OCI-LY7 (cell line): ENCODE results near the gene TRIP12. TPM values are rescaled to one million over a fixed set of nuclear protein-coding genes. Genes with fewer than 3 reads are reported as not detected.

Experiments used
- BruUV-seq: library from RNA; stranded (reverse); fragments of 400-500 nt; replicated peaks from 2 replicates; lab custom pipeline; 2021; lab: Mats Ljungman, UMichigan
- CTCF ChIA-PET: fragments of 300-600 bp; sonication (Branson Sonifier 250); formaldehyde crosslinking; loops from one replicate; lab custom pipeline; 2022; ENCODE audit warnings: antibody characterized with exemption; ENCODE audit not compliant: unreplicated experiment; lab: Charles Lee
- POLR2A ChIA-PET: fragments of 300-600 bp; sonication (Branson Sonifier 250); formaldehyde crosslinking; loops from one replicate; lab custom pipeline; 2022; ENCODE audit warnings: antibody characterized with exemption; lab: Charles Lee
- DNase-seq: peaks from one replicate; pipeline ENCODE4 v3.0.0-alpha.2; 2015; ENCODE audit warnings: low spot score
- H2AFZ ChIP-seq: fragments of 200-600 bp; sonication (generic), shearing (Covaris generic); 2 replicates; pipeline ENCODE4 v1.6.1; 2014; ENCODE audit warnings: mild to moderate bottlenecking, antibody characterized with exemption, low read length, moderate library complexity
- H3K27ac ChIP-seq: fragments of 200-600 bp; sonication (generic); 2 replicates; pipeline ENCODE4 v1.5.1; 2014; ENCODE audit warnings: mixed run types, low read depth, mild to moderate bottlenecking, moderate library complexity, low read length, inconsistent platforms; ENCODE audit not compliant: poor library complexity, severe bottlenecking
- H3K36me3 ChIP-seq: fragments of 200-600 bp; sonication (generic); 2 replicates; pipeline ENCODE4 v1.6.1; 2014; ENCODE audit warnings: mild to moderate bottlenecking, antibody characterized with exemption, low read length, moderate library complexity, mixed read lengths; ENCODE audit not compliant: insufficient read depth
- H3K4me1 ChIP-seq: fragments of 200-600 bp; sonication (generic); 2 replicates; pipeline ENCODE4 v1.5.1; 2014; ENCODE audit warnings: mild to moderate bottlenecking, low read length; ENCODE audit not compliant: insufficient read depth, poor library complexity, severe bottlenecking
- H3K4me2 ChIP-seq: fragments of 200-600 bp; sonication (generic); 2 replicates; pipeline ENCODE4 v1.6.1; 2014; ENCODE audit warnings: mild to moderate bottlenecking, low read length
- H3K4me3 ChIP-seq: fragments of 200-600 bp; sonication (generic); 2 replicates; pipeline ENCODE4 v1.5.1; 2014; ENCODE audit warnings: mild to moderate bottlenecking, low read depth, low read length; ENCODE audit not compliant: poor library complexity, severe bottlenecking
- H3K79me2 ChIP-seq: fragments of 200-600 bp; sonication (generic); 2 replicates; pipeline ENCODE4 v1.6.1; 2016; ENCODE audit warnings: low read depth, mild to moderate bottlenecking, low read length, moderate library complexity, mixed read lengths; ENCODE audit not compliant: insufficient read depth
- H3K9me2 ChIP-seq: fragments of 200-600 bp; sonication (generic); 2 replicates; pipeline ENCODE4 v1.6.1; 2016; ENCODE audit warnings: mild to moderate bottlenecking, low read length, mixed read lengths; ENCODE audit not compliant: insufficient read depth
- H3K9me3 ChIP-seq: fragments of 200-600 bp; sonication (generic); 2 replicates; pipeline ENCODE4 v1.6.1; 2014; ENCODE audit warnings: mild to moderate bottlenecking, mixed run types, low read length, mixed read lengths
- H4K20me1 ChIP-seq: fragments of 200-600 bp; sonication (generic); 2 replicates; pipeline ENCODE4 v1.6.1; 2014; ENCODE audit warnings: mild to moderate bottlenecking, antibody characterized with exemption, low read length, moderate library complexity, mixed read lengths; ENCODE audit not compliant: insufficient read depth
- CTCF ChIP-seq: fragments of 200-600 bp; sonication (generic); conservative IDR thresholded peaks from 2 replicates; pipeline ENCODE4 v1.5.1; 2014; ENCODE audit warnings: mild to moderate bottlenecking, antibody characterized with exemption, low read length, moderate library complexity, mixed read lengths
- EZH2phosphoT487 ChIP-seq: fragments of 200-600 bp; sonication (generic); IDR thresholded peaks from 2 replicates; pipeline ENCODE4 v1.6.1; 2018; ENCODE audit warnings: low read depth, borderline replicate concordance, mild to moderate bottlenecking, mixed run types, antibody characterized with exemption, low read length, moderate library complexity, mixed read lengths
- intact Hi-C: fragments of 100-400 bp; cut with micrococcal nuclease; formaldehyde crosslinking; loops from one replicate; pipeline ENCODE4 v1.10.0; 2022; ENCODE audit not compliant: unreplicated experiment
- total RNA-seq, 2 experiments: library from RNA; depleted of rRNA in 1 of 2; stranded (reverse); fragments of >200 nt in 1 of 2; shearing (Covaris generic) in 1 of 2; gene quantifications; 2 replicates each; pipeline ENCODE4 v1.2.3, GENCODE V29; 2014 to 2022

TRIP12 gene
- total RNA-seq, 2 experiments from 2014 or later: 80.0 to 185 TPM

DNA sequence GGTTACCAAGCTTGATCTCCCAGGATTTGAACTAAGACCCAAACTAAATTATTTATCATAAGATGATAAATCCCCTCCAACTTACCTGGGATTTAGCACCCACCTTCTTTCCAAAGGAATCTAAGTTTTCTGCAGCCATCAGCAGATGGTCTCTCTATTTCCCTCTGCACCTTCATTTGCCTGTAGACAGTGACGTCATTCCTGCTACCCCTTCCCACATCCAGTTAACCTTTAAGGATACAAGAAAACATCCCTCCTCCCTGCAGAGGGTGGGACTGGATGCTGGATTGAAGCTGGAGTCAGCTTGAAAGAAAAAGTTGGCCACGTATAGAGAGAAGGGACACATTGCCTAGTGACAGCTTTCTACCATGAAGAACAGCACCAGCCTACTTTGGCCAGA lies 203.8 kb downstream of the TRIP12 start:
- Histone ChIP-seq H3K4me2 (no peak overlapping the region), H3K4me1 (no peaks in the 10 kb centered on the region), H3K27ac (no peak overlapping the region), H3K4me3 (no peak overlapping the region), H3K9me2 (no peaks in the 10 kb centered on the region), H4K20me1 (no peaks in the 10 kb centered on the region), H3K36me3 (no peaks in the 10 kb centered on the region), H3K9me3 (no peaks in the 10 kb centered on the region), H2AFZ (no peak overlapping the region), H3K79me2 (no peaks in the 10 kb centered on the region)
- CTCF ChIA-PET: no interaction called here
- TF ChIP-seq CTCF: no peak
- intact Hi-C loops: loop anchor here (5.0 kb wide), 1 partner anchor 286 kb away; no protein-coding TSS in a partner anchor
- DNase-seq: no peak
- POLR2A ChIA-PET: interaction anchor here (0.6 kb wide), 1 partner anchor 203 kb away, joined by 4 read pairs; no protein-coding TSS in a partner anchor
- no TSS peak for BruUV-seq

- TF ChIP-seq EZH2phosphoT487 (no peak), CTCF (peak; percentile 85)
- Histone ChIP-seq H4K20me1 (no peaks in the 10 kb centered on the region), H3K4me1 (no peaks in the 10 kb centered on the region), H3K4me2 (no peak overlapping the region), H3K27ac (no peak overlapping the region), H3K9me3 (no peaks in the 10 kb centered on the region), H3K4me3 (no peak overlapping the region), H2AFZ (no peak overlapping the region), H3K79me2 (no peaks in the 10 kb centered on the region), H3K9me2 (no peaks in the 10 kb centered on the region), H3K36me3 (no peaks in the 10 kb centered on the region)
- BruUV-seq: no TSS peak
- intact Hi-C loops: loop anchor here (5.0 kb wide), 1 partner anchor 284 kb away; no protein-coding TSS in a partner anchor
- POLR2A ChIA-PET: no interaction called here
- CTCF ChIA-PET: no interaction called here
- DNase-seq: peak; percentile 55
These were observed 205.8 kb downstream of the TRIP12 start for GRCh38 chr2:229715895-229716507.
